GDM1 (cell line): ENCODE data around the gene A4GALT.
"Not testable (repeated sequence)": the region's sequence is repeated elsewhere in the genome, so short reads cannot be mapped to it uniquely, and the experiment has no call there.

ENCODE experiments used
- DNase-seq: peaks from one replicate; lab custom pipeline; 2025; lab: John Stamatoyannopoulos, UW

Gene A4GALT

DNA sequence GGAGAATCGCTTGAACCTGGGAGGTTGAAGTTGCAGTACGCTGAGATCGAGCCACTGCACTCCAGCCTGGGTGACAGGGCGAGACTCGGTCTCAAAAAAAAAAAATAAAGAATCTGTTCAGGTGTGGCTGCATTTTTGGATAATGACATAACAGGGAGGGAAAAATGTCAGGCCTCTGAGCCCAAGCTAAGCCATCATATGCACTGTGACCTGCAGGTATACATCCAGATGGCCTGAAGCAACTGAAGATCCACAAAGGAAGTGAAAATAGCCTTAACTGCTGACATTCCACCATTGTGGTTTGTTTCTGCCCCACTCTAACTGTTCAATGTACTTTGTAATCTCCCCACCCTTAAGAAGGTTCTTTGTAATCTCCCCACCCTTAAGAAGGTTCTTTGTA, 19.6 kb upstream of the A4GALT start:
- not testable (repeated sequence) for DNase-seq

DNA sequence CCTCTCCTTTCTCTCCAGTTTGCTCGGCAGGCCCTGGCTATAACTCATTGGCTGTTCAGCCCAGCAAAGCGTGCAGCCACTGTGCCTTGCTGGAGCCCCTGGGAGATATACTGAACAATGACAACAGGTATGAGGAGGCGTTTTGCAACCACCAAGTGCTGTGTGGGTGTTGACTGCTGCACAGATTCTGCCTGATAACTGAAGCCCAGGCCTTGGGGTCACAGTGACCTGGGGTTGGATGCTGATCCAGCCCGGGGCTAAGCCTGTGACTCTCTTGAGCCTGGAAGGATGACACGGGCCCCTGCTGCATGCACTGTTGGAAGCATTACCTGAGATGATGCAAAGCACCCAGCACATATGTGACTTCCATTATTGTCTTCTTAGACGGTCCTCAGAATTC, 13.7 kb upstream of the A4GALT start:
- DNase-seq, result no peak

DNA sequence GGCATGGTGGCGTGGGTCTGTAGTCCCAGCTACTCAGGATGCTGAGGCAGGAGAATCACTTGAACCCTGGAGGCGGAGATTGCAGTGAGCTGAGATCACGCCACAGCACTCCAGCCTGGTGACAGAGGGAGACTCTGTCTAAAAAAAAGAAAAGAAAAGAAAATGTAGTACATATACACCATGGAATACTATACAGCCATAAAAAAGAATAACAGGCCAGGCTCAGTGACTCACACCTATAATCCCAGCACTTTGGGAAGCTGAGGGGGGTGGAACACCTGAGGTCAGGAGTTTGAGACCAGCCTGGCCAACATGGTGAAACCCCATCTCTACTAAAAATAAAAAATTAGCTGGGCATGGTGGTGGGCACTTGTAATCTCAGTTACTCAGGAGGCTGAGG, 12.7 kb upstream of the A4GALT start:
- not testable (repeated sequence) for DNase-seq

DNA sequence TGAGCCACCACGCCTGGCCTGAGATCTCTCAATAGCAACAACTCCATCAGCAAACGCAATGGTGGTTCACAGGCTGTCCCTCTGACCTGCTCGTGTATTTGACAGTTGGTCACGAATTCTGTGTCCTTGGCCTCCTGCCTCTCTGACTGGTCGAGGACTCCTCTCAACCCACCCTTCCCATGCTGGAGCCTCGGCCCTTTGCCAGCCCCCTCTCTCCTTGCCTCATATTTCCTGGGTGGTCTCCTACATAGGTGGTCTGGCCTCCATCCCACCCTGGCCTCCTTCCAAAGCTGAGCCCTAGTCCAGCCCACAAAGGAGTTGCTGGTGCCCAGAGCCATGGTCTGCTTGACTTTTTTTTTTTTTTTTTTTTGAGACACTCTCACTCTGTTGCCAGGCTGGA, 11.4 kb upstream of the A4GALT start:
- DNase-seq, result no peak

DNA sequence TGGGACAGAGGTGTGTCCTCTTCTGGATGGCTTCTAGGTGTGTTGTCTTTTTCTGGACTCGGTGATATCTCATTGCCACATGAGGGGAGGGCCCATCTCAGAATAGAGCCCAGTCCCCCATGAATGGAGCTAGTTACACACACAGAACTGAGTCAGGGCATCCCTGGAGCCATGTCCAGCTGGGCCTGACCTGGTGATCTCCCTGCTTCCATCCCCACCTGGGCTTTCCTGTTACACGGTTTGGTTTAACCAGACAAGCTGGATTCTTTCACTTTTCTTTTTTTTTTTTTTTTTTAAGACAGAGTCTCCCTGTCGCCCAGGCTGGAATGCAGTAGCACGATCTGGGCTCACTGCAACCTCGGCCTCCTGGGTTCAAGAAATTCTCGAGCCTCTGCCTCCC, 6.1 kb upstream of the A4GALT start:
- DNase-seq, result no peak

DNA sequence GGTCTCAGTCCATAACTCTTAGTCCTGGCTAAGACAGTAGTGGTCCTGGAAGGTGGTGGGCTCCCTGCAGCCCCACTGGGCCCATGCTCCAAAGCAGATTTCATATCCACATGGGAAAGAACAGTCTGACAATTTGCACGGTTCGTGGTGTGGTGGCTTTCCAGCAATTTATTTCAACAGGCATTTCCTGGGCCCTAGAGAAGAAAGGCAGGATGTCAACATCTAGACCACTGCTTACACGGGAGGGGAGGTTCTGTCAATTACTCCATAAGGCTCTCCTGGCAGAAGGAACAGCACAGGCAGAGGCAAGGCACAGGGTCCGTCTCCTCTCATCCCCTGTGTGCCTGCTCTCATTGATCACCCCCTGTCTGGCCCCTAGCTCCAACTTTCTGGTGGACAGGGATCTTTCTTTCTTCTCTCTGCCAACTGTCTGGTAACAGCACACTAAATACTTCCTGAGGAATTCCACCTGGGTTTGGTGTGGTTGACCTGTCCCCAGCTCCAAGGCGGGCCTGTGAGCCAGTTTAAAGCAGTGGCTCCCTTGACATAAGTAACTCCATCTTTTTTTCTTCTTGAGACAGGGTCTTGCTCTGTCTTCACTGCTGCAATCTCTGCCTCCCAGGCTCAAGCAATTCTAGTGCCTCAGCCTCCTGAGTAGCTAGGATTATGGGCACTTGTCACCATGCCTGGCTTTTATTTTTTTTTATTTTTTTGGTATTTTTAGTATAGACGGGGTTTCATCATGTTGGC, 5.1 kb upstream of the A4GALT start:
- no peak for DNase-seq

DNA sequence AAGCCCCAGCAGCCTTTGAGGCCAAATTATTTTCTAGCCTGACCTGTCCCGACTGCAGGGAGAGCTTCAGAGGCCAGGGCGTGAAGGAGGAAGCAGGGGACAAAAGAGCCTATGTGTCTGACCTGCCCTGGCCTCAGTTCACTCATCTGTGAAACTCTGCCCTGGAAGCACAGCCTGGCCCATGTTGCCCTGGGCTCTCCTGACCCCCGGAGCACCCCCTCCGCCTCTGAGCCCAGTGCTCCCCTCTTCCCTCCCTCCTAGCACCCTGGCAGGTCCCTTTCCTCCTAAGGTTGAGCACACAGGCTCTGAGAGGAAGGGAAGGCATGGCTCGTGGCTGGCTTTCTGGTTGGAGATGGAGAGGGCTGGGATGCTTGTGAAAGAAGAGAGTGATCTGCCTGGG, 3.4 kb upstream of the A4GALT start:
- DNase-seq, result no peak

DNA sequence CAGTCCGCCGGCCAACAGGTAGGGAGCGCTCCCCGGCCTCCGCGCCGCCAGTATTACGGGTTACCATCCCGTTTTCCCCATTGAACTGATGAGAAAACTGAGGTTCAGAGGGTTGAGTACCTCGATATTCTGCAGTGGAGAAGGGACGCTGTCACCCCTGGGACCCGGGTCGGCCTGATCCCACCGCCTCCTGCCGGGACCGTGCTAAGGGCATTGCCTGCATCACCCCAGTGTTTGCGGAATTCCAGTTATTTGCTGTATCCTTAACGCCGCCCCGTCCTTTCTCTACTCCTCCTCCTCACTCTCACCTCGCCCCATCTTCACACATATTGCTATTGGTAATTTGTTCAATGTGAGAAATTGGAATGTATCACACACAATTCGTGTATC, 370 bp upstream of the A4GALT start:
- no peak for DNase-seq

DNA sequence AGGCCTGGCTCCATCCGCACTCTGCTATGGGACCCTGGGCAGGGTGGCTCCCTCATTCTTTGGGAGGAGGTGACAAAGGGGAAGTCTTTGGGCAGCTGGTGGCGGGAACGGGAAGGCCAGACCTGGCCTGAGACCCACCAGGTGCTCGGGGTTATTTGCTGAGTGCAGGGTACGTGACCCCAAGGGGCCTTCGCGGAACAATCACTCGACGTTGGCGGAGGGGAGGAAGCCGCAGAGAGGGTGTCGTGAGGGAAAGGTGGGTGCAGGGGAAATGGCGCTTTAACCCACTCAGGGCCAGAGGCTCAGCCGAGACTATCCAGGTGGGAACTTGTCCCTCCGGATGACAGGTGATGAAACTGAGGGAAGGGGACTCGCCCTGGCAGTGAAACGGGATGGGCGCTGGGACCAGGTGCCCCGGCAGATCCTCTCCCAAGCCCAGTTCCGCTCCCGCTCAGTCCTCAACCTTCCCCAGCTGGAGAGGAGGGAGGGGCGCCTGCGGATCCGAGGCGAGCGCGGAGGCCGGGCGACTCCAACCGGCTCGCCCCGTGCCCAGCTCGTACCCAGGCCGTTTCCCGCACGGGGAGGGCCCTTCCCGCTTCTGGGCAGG, 911 bp downstream of the A4GALT start:
- no peak for DNase-seq

DNA sequence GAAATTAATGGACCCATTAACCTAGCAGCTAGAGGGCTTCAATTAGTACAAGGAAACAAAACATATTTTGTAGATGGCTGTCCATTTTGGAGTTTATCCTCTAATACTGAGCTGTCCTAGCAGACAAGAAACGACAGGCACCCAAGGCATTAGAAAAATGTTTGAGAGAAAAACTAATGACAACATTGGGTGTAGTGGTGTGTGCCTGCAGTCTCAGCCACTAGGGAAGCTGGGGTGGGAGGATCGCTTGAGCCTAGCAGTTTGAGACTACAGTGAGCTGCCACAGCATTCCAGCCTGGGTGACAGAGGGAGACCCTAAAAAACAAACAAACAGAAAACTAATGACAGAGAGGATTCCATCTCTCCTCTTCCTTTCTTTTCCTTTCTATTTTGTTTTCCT, 1.5 kb downstream of the A4GALT start:
- no peak for DNase-seq

DNA sequence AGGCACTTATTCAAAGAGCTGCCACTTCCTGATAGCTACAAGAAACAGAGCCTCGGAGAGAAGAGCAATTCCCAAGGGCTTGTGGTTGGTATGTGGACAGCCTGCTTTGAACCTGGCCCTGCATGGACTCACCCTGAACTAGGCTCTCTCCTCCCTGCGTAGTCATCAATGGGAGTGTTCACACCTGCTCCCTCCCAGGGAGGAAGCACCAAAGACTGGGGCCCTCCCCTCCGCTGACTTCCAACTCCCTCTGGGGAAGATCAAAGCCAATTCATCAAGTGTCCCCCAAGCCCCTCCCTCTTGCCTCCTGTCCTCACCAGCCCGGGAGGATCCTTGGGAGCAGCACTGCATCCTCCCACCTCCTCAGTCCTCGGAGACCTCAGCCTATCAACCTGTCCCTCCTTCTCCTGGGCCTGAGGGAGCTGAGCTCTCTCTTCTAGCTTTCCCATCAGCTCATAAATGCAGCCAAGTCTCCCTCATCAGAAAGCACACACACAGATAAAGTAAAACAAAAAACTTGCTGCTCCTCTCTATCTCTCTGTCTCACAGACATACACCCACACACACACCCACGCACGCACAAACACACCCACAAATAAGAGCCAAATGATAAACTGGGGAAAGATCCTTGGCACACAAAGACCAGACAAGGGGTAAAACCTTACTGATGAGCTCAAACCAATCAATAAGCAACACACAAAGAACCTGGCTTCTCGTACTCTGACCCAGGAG, 3.3 kb downstream of the A4GALT start:
- no peak for DNase-seq

DNA sequence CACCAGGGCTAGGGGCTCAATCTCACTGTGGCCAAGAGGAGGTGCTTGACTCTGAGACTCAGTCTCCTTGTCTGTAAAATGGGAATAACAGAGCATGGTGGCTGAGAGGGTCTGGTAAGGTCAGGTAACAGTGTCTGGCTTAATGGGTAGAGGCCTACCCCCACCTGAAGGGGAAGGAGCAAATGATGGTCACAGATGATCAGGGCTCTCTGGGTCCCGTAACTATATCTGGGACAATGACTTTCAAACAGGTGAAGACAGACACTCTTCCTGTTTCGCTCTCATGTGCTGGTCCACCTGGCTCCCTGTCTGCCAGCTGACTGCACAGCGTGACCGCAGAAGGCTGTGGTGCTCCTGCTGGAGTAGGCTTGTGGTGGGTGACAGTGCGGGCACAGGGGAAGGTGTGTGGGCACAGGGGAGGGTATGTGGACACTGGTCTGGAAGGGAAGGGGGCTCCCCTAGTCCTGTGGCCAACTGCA, 4.0 kb downstream of the A4GALT start:
- no peak for DNase-seq

DNA sequence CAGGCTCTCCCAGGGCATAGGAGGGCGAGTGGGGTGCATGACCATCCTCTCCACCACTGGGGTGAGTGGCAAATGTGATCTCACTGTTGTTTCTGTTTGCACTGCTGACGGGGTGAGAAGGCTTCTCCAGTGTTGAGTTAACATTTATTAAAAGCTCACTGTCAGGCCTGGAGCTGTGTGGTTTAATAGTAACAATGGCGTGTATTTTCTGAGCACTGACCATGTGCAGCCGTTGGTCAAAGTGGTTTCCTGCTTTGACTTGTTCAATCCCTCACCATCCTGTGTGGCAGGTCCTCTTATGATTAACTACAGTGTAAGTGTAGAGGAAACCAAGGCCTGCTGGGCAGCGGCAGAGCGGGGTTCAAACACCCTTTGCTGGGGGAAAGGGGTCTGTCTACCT, 4.4 kb downstream of the A4GALT start:
- no peak for DNase-seq

DNA sequence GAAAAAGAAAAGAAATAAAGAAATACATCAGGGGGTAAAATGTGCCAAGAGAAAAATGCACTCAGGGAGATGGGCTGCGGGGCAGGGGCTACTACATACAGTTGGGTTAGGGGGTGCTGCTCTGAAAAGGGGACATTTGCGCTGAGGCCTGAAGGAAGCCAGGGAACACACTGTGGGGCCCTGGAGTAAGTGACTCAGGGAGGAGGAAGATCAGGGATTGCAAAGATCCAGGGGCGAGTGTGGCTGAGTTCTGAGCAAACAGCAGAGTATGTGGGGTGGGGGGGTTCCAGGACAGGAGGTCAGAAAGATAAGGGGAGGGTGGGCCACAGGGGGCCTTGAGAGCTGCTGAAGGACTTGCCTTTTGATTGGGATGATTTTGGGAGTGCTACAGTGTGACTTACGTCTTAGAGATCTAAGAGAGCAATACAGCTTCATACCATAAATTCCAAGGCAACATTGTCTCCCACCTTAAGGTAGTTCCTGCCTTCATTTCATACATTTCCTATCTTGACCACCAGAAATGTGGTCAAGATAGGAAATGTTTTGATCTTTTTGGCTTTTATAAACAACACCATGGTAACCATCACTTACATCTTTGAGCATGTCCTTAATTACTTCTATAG, 5.8 kb downstream of the A4GALT start:
- DNase-seq, result no peak

DNA sequence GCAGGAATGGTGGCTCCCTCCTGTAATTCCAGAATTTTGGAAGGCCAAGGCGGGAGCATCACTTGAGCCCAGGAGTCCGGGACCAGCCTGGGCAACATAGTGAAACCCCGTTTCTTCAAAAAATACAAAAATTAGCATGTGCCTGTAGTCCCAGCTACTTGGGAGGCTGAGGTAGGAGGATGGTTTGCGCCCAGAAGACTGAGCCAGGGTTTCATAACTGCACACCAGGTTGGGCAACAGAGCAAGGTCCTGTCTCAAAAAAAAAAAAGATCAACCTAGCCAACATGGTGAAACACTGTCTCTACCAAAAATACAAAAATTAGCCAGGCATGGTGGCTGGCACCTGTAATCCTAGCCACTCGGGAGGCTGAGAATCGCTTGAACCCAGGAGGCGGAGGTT, 6.4 kb downstream of the A4GALT start:
- DNase-seq, result no peak

DNA sequence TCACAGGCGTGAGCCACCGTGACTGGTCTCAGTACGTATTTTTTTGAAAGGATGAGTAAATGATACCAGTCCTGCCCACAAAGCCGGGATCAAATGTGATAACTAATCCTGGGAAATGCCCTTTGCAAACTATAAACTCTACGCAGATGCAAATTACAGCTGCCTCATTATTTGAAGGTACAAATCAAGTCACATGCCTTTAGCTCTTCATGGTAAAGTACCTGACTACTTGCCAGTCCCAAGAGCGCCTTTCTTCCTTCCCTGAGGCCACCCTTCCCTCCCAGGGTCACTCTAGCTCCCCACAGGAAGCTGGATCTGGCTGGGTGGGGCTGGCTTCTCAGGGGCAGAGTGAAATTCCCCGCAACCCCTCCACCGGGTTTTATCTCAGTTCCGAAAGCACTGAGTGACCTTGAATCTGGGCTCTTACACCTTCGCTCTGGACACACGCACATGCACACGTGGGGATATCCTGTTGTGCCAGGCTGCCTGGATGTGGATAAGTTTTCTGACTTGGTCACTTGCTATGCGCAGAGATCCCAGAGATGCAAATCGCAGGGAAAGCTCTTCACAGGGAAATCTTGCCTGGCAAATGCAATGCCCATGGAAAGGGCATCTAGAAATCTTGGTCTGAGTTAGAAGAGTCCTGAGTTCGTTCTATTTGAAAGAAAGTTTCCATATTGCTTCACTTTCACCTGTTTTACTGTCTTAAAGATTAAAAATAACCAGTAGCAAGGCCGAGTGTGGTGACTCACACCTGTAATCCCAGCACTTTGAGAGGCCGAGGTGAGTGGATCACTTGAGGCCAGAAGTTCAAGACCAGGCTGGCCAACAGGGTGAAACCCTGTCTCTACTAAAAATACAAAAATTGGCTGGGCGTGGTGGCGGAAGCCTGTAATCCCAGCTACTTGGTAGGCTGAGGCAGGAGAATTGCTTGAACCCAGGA, 8.5 kb downstream of the A4GALT start:
- DNase-seq, result no peak

DNA sequence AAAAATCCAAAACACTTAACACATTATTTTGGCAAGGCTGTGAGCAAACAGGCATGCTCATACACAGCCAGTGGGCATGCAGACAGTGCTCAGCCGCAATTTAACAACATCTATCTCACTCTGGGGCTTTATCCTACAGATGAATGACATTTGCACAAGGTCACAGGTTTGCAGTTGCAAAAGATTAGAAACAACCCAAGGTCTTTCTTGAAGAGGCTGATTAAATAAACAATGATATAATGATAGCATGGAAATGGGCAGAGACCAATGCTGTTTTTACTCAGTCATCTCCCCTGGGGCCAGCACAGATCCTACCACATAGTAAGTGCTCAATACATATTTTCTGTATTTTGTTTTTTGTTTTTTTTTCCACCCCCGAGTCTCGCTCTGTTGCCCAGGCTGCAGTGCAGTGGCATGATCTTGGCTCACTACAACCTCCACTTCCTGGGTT, 9.4 kb downstream of the A4GALT start:
- no peak for DNase-seq

DNA sequence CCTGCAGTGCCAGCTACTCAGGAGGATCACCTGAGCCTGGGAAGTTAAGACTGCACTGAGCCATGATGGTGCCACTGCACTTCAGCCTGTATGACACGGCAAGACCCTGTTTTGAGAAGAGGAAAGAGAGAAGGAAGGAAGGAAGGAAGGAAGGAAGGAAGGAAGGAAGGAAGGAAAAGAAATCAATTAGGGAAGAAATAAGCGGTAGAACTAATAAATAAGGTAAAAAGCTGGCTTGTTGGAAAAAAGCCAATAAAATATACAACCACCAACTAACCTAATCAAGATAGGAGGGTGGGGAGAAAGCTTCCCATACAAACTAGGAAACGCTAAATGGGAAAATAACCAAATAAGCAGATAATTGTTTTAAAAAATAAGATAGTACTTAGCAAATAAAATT, 12.3 kb downstream of the A4GALT start:
- DNase-seq, result no peak

DNA sequence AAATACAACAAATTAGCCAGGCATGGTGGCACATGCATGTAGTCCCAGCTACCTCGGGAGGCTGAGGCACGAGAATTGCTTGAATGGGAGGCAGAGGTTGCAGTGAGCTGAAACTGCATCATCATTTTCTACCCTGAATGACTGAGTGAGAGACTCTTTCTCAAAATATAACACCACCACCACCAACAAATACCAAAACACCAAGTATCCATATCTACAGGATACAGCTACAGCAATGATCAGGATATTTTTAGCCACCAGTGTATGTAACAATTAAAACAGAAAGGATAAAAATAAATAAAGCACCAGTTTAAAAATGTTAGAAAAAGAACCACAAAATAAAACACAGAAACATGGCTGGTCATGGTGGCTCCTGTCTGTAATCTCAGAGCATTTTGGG, 13.2 kb downstream of the A4GALT start:
- no peak for DNase-seq

DNA sequence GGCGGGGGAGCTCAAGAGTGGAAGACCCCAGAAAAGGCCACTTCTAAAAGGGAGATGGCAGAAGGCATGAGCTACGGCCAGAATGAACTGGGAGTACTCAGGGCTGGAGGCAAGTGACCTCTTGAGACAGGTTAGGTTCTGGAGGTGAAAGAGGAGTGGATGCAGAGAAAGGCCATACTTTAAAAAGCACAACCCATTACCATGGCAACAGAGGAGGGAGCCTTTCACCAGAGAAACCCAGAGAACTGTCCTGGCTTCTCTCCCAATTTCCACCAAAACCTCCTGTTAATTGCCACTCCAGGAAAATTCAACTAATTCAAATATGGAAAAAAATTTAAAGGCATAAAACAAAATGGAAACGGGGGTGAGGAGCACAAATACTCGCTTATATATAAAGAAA, 15.8 kb downstream of the A4GALT start:
- no peak for DNase-seq

DNA sequence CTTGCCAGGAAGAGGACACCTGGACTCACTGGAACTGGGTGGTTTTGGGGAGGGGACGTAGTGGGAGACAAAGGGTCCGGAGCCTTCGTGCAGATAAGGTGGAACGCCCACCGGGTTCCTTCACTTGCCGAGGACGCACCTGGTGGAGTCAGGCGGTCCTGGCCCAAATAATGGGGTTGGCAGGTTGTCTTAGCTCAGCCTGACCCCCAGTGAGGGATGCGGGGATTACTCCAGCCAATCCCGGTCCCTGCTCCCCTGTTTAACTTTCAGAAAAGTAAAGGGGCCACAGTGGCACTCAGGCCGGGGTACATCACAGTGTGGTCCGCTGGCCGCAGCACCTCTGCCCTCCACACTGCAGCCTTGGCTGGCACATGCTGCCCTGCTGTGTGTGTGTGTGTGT, 18.0 kb downstream of the A4GALT start:
- no peak for DNase-seq

DNA sequence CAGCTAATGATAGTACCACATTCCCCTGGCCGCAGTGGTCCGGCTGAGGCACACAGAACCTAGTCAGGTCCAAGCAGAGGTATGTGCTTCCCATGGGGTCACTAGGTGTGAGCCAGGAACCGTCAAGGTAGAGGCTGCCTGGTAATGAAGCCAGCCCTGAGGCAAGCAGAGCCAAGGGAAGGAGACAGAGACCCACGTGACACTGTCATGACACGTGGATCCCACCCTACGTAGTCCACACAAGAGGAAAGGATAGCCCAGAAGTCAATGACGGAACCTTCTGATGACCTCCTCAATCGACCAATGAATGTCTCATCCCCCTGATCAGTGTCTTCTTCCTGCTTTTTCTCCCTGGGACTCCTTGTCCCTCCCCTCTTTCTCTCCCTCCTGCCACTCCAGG, 19.0 kb downstream of the A4GALT start:
- no peak for DNase-seq
